ENCODE results near the gene SLIT3. TPM values are rescaled to one million over a fixed set of nuclear protein-coding genes. Genes with fewer than 3 reads are reported as not detected.

Gene SLIT3
- polyA plus RNA-seq, 1 donor, result 18.3 TPM

DNA sequence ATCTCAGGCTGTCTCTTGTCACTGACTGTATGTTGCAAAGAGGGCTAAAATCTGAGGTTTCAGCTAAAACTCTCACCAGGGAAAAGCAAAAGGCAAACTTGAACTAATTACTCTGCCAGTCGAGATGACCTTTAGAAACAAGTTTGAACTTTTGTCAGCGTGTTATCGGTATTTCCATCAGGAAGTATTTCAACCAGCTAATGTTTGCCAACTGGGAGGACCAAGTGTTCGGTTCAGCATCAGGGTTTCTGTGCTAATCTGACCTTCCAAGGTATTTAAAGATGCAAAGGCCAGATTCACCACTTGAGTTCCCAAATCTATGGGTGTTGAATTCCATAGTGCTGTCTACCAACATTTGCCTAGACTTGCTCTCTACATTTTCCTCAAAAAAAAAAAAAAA is 230.5 kb downstream of the SLIT3 start:
- H3K27ac ChIP-seq (ENCODE audit: low read length), result no peak overlapping the region
- peak; percentile 9 to 17 for DNase-seq
- WGBS (ENCODE audit: insufficient coverage, low lambda C conversion rate), result no CpG with 5 or more reads among the region's 4 CpGs

DNA sequence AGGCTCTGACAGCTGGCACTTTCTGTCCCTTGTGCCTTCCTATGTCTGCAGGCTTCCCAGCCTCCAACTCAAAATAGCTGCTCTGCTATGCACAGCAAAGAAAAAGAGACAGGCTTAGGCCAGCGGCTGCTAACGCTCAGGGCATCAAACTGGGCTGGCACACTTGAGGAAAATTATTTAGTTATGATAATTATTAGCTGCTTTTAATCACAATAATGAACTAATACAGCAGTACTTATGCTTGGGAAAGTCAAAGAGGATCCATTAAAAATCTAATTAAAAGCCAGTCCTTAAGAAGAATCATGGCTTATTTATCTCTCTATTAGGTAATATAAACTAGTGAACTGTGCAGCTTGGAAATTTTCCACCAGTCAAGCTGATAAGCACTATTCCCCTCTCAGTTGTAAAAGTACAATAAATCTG is 233.2 kb downstream of the SLIT3 start:
- no peaks in the 10 kb centered on the region for H3K27me3 ChIP-seq (ENCODE audit: control insufficient read depth, insufficient read depth, low read length)
- no peak overlapping the region for H3K4me3 ChIP-seq (ENCODE audit: low read length)
- H3K9me3 ChIP-seq (ENCODE audit: control insufficient read depth, low read depth, low read length), result no peaks in the 10 kb centered on the region
- H3K27ac ChIP-seq (ENCODE audit: low read length), result no peak overlapping the region
- H3K36me3 ChIP-seq (ENCODE audit: control insufficient read depth, insufficient read depth, low read length), result no peaks in the 10 kb centered on the region
- WGBS (ENCODE audit: insufficient coverage, low lambda C conversion rate), result no CpG with 5 or more reads among the region's 2 CpGs
- H3K4me1 ChIP-seq (ENCODE audit: control insufficient read depth, insufficient read depth, low read length), result peaks cover 17% of the 10 kb centered on the region
- peak in 1 of 2 donors; percentile 21 for DNase-seq

More for the DNA sequence above, 230.5 kb downstream of the SLIT3 start:
- Histone ChIP-seq H3K36me3 (ENCODE audit: control insufficient read depth, insufficient read depth, low read length) (no peaks in the 10 kb centered on the region), H3K4me1 (ENCODE audit: control insufficient read depth, insufficient read depth, low read length) (peaks cover 4% of the 10 kb centered on the region), H3K27me3 (ENCODE audit: control insufficient read depth, insufficient read depth, low read length) (no peaks in the 10 kb centered on the region), H3K9me3 (ENCODE audit: control insufficient read depth, low read depth, low read length) (no peaks in the 10 kb centered on the region), H3K4me3 (ENCODE audit: low read length) (no peak overlapping the region)

DNA sequence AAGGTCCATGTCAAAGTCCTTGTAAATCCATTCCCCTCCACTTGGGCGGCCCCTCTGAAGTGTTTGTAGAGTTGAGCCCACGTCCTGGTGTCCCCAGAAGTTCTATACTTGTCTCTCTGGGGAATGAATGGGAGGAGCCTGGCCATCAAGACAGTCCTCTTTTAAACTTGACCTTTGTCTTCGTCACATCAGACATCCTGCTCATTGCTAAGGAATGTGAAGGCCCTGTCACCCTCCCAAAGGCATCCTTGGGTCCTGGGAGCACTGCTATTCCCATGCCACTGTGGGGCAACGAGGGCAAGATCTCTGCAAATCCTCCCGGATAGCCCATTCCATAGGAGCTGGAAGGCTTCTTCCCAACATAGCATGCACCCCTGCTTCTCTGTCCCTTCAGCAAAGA is 235.5 kb downstream of the SLIT3 start:
- Histone ChIP-seq H3K4me3 (ENCODE audit: low read length) (no peak overlapping the region), H3K9me3 (ENCODE audit: control insufficient read depth, low read depth, low read length) (no peaks in the 10 kb centered on the region), H3K27ac (ENCODE audit: low read length) (no peak overlapping the region), H3K4me1 (ENCODE audit: control insufficient read depth, insufficient read depth, low read length) (peaks cover 15% of the 10 kb centered on the region), H3K36me3 (ENCODE audit: control insufficient read depth, insufficient read depth, low read length) (no peaks in the 10 kb centered on the region), H3K27me3 (ENCODE audit: control insufficient read depth, insufficient read depth, low read length) (no peaks in the 10 kb centered on the region)
- DNase-seq, result no peak
- no CpG with 5 or more reads among the region's 5 CpGs for WGBS (ENCODE audit: insufficient coverage, low lambda C conversion rate)

DNA sequence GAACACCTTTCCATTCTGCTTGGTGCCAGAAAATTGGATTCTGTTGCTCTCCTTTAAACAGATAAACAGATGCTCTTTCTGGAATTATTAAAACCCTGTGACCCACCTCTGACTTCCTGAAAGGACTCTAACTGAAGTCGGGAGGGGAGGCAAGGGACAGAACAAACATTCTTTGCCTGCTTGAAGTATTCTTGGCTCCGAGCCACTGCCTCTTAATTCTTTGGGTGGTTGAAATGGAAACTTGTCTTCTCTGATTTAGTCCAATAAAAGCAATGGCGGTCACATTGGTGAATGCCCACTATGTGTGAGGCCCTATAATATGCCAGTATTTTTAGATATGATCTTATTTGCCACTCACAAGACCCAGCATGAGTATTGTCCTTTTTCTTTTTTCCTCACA is 236.8 kb downstream of the SLIT3 start:
- H3K36me3 ChIP-seq (ENCODE audit: control insufficient read depth, insufficient read depth, low read length), result no peaks in the 10 kb centered on the region
- no peaks in the 10 kb centered on the region for H3K27me3 ChIP-seq (ENCODE audit: control insufficient read depth, insufficient read depth, low read length)
- no peaks in the 10 kb centered on the region for H3K9me3 ChIP-seq (ENCODE audit: control insufficient read depth, low read depth, low read length)
- H3K27ac ChIP-seq (ENCODE audit: low read length), result no peak overlapping the region
- no peak for DNase-seq
- no peak overlapping the region for H3K4me3 ChIP-seq (ENCODE audit: low read length)
- no CpG with 5 or more reads among the region's 3 CpGs for WGBS (ENCODE audit: insufficient coverage, low lambda C conversion rate)
- peaks cover 13% of the 10 kb centered on the region for H3K4me1 ChIP-seq (ENCODE audit: control insufficient read depth, insufficient read depth, low read length)

DNA sequence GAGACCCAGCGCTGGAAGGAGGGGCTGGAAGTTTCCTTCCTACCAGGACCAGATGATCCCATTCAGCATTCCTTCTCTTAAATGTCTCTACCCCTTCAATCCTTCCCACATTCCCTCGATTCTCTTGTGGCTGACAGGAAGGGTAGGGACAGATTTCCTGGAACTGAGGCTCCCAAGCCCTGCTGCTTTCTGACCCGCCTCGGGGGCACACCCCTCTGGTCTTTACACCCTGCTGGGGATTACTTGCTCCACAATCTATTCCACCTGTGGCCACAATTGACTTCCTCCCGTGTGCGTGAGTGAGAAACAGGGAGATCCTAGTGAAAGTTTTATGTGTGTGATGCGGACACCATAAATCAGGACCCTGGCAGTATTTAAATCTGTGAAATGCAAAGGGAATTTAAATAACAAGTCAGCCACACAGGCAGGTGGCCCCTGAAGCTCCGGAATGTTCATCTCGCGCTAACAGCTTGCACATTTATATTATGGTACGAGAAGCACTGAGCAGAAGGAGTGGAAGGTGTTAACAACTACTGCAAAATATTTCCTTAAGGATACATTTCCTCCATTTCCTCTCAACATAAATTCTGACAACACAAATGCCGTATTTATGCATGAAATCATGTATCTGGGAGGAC is 237.5 kb downstream of the SLIT3 start:
- no peak overlapping the region for H3K27ac ChIP-seq (ENCODE audit: low read length)
- H3K36me3 ChIP-seq (ENCODE audit: control insufficient read depth, insufficient read depth, low read length), result no peaks in the 10 kb centered on the region
- H3K9me3 ChIP-seq (ENCODE audit: control insufficient read depth, low read depth, low read length), result no peaks in the 10 kb centered on the region
- no peak overlapping the region for H3K4me3 ChIP-seq (ENCODE audit: low read length)
- DNase-seq, result peak; percentile 6 to 57
- peaks cover 13% of the 10 kb centered on the region for H3K4me1 ChIP-seq (ENCODE audit: control insufficient read depth, insufficient read depth, low read length)
- 100% methylated on average over 1 of the region's 12 CpGs for WGBS (ENCODE audit: insufficient coverage, low lambda C conversion rate)
- no peaks in the 10 kb centered on the region for H3K27me3 ChIP-seq (ENCODE audit: control insufficient read depth, insufficient read depth, low read length)

DNA sequence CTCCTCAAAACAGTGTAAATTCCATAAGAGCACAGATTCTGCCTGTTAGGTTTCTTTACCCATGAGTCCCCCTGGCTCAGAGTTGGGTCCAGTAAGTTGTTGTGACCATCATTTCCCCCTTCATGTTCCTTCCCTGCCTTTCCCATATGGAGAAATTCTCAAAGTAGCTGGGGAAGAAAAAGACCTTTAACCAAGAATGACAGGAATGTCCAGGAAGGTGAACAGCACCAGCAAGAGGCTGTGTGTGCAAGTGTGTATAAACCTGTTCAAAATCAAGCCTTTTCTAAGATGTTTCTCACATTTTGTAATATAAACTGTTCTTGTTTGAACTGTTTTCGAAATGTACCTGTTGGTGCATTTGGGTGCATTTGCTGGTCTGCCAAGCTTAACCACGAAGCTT is 238.2 kb downstream of the SLIT3 start:
- H3K4me1 ChIP-seq (ENCODE audit: control insufficient read depth, insufficient read depth, low read length), result peaks cover 13% of the 10 kb centered on the region
- H3K4me3 ChIP-seq (ENCODE audit: low read length), result no peak overlapping the region
- DNase-seq, result no peak
- H3K9me3 ChIP-seq (ENCODE audit: control insufficient read depth, low read depth, low read length), result no peaks in the 10 kb centered on the region
- no peaks in the 10 kb centered on the region for H3K27me3 ChIP-seq (ENCODE audit: control insufficient read depth, insufficient read depth, low read length)
- H3K27ac ChIP-seq (ENCODE audit: low read length), result no peak overlapping the region
- no peaks in the 10 kb centered on the region for H3K36me3 ChIP-seq (ENCODE audit: control insufficient read depth, insufficient read depth, low read length)
- WGBS (ENCODE audit: insufficient coverage, low lambda C conversion rate), result no CpG with 5 or more reads among the region's 2 CpGs

DNA sequence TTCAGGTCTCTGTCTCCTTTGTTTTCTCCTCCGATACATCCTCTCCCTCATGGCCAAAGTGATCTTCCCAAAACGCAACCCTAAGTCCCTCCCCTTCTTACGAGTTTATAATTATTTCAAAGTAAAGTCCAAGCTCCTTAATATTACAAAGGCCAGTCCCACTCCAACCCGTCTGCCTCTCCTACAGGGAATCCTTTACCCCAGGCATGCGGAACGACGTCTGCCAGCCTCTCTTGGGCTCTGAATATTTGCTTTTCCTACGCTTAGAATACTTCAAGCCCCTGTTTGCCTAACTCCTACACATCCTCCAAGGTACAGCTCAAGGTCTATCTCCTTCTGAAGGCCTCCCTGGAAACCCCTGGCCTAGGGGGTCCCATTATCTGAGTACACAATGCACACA is 246.4 kb downstream of the SLIT3 start:
- no peak overlapping the region for H3K4me3 ChIP-seq (ENCODE audit: low read length)
- no peaks in the 10 kb centered on the region for H3K36me3 ChIP-seq (ENCODE audit: control insufficient read depth, insufficient read depth, low read length)
- H3K9me3 ChIP-seq (ENCODE audit: control insufficient read depth, low read depth, low read length), result no peaks in the 10 kb centered on the region
- DNase-seq, result no peak
- H3K4me1 ChIP-seq (ENCODE audit: control insufficient read depth, insufficient read depth, low read length), result no peaks in the 10 kb centered on the region
- H3K27me3 ChIP-seq (ENCODE audit: control insufficient read depth, insufficient read depth, low read length), result no peaks in the 10 kb centered on the region
- H3K27ac ChIP-seq (ENCODE audit: low read length), result no peak overlapping the region
- WGBS (ENCODE audit: insufficient coverage, low lambda C conversion rate), result 67% methylated on average over 3 of the region's 8 CpGs

DNA sequence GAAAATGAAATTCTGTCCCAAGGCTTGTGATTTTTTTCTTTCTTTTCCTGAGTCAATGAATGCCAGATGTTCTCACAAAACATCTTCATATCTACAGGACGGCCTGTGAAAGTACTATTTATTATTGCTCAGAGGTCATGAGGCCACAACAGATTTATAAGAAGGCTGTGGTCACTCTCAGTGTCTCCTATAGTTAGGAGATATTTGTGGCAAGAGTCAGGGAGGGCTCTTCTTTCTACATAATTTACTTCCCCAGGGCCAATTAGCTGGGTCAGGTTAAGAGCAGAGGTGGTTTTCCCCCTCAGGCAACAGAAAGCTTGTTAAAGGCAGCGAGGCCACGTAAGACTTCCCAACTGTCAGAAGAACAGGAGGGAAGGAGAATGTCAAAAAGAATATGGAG is 248.7 kb downstream of the SLIT3 start:
- no peaks in the 10 kb centered on the region for H3K27me3 ChIP-seq (ENCODE audit: control insufficient read depth, insufficient read depth, low read length)
- no peak for DNase-seq
- H3K36me3 ChIP-seq (ENCODE audit: control insufficient read depth, insufficient read depth, low read length), result no peaks in the 10 kb centered on the region
- H3K27ac ChIP-seq (ENCODE audit: low read length), result no peak overlapping the region
- no peaks in the 10 kb centered on the region for H3K9me3 ChIP-seq (ENCODE audit: control insufficient read depth, low read depth, low read length)
- no peak overlapping the region for H3K4me3 ChIP-seq (ENCODE audit: low read length)
- H3K4me1 ChIP-seq (ENCODE audit: control insufficient read depth, insufficient read depth, low read length), result no peaks in the 10 kb centered on the region
- no CpG with 5 or more reads among the region's 3 CpGs for WGBS (ENCODE audit: insufficient coverage, low lambda C conversion rate)

DNA sequence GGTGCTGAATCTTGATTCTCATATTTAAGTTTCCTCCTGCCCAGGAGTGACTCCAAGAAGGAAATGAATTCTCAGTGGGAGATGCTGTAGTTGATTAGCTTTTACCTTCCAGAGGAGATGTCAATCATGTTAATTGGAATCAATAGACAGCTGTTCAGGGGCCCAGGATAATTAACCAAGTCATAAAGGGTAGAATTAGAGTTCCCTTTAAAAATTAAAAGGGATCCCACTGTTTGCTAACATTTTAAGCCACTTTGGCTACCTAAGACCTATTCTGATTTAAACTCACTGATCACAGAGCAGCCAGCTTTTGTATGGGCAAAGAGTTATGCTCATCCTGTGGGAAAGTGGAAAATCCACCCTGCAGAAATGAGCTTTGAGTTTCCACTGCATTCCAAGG is 249.6 kb downstream of the SLIT3 start:
- Histone ChIP-seq H3K27ac (ENCODE audit: low read length) (no peak overlapping the region), H3K36me3 (ENCODE audit: control insufficient read depth, insufficient read depth, low read length) (no peaks in the 10 kb centered on the region), H3K4me3 (ENCODE audit: low read length) (no peak overlapping the region), H3K27me3 (ENCODE audit: control insufficient read depth, insufficient read depth, low read length) (no peaks in the 10 kb centered on the region), H3K9me3 (ENCODE audit: control insufficient read depth, low read depth, low read length) (no peaks in the 10 kb centered on the region), H3K4me1 (ENCODE audit: control insufficient read depth, insufficient read depth, low read length) (no peaks in the 10 kb centered on the region)
- DNase-seq, result no peak

DNA sequence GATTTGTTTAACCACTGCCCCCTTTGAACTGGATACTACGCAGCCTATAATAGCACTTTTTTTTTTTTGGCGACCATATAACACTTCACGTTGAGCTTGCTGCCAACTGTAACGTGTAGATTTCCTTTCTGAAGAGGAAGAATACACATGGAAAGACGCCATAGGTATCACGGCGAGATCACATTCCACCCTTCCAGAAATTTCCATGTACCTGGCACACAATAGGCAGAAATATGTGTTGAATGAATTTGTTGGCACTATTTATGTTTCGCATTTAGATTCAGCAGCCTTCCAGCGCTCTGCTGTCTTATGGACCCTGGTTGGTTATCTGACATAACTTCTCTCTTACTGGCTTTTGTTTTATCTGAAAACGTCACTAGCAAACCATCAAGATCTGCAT is 250.3 kb downstream of the SLIT3 start:
- no peak for DNase-seq
- H3K36me3 ChIP-seq (ENCODE audit: control insufficient read depth, insufficient read depth, low read length), result no peaks in the 10 kb centered on the region
- H3K9me3 ChIP-seq (ENCODE audit: control insufficient read depth, low read depth, low read length), result no peaks in the 10 kb centered on the region
- H3K4me1 ChIP-seq (ENCODE audit: control insufficient read depth, insufficient read depth, low read length), result no peaks in the 10 kb centered on the region
- no peaks in the 10 kb centered on the region for H3K27me3 ChIP-seq (ENCODE audit: control insufficient read depth, insufficient read depth, low read length)
- WGBS (ENCODE audit: insufficient coverage, low lambda C conversion rate), result 100% methylated on average over 2 of the region's 10 CpGs
- no peak overlapping the region for H3K27ac ChIP-seq (ENCODE audit: low read length)
- no peak overlapping the region for H3K4me3 ChIP-seq (ENCODE audit: low read length)

DNA sequence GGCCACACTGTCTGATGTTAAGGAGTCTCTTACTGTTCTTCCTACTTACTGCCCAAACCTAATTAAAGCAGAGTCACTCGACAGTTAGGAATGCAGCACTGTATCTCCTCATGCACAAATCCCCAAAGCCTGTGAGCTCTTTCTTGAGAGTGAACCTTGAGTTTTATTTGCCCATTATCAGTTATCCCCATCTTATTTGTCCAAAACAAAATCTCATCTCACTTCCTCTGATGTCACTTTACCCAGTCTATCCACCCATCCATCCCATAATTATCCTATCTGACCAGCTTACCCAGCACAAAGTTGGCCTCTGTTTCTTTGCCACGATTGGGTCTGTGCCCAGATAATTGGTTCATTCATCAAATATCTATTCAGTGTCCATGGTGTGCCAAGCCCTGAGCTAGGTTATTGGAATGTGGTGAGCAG is 250.8 kb downstream of the SLIT3 start:
- no CpG with 5 or more reads among the region's 2 CpGs for WGBS (ENCODE audit: insufficient coverage, low lambda C conversion rate)
- Histone ChIP-seq H3K9me3 (ENCODE audit: control insufficient read depth, low read depth, low read length) (no peaks in the 10 kb centered on the region), H3K27ac (ENCODE audit: low read length) (no peak overlapping the region), H3K4me1 (ENCODE audit: control insufficient read depth, insufficient read depth, low read length) (no peaks in the 10 kb centered on the region), H3K27me3 (ENCODE audit: control insufficient read depth, insufficient read depth, low read length) (no peaks in the 10 kb centered on the region), H3K36me3 (ENCODE audit: control insufficient read depth, insufficient read depth, low read length) (no peaks in the 10 kb centered on the region), H3K4me3 (ENCODE audit: low read length) (no peak overlapping the region)
- DNase-seq, result no peak

Data from large intestine (tissue), 3 donors.